ENCODE data around the gene RNF166.

Gene RNF166

GRCh38 chr16:88725609-88726407 lies 19.6 kb upstream of the RNF166 start:
- in situ Hi-C loops (cut with HindIII; ENCODE audit: low sequenced_read_pairs), result no loop called here

GRCh38 chr16:88724855-88725555 lies 18.8 kb upstream of the RNF166 start:
- in situ Hi-C loops (cut with HindIII; ENCODE audit: low sequenced_read_pairs), result no loop called here

- in situ Hi-C loops (cut with HindIII; ENCODE audit: low sequenced_read_pairs), result no loop called here
Observed at GRCh38 chr16:88723911-88724310, 17.7 kb upstream of the RNF166 start.

- in situ Hi-C loops (cut with HindIII; ENCODE audit: low sequenced_read_pairs), result no loop called here
Observed at GRCh38 chr16:88723507-88723887, 17.3 kb upstream of the RNF166 start.

- in situ Hi-C loops (cut with HindIII; ENCODE audit: low sequenced_read_pairs), result no loop called here
Observed at GRCh38 chr16:88722784-88723506, 16.7 kb upstream of the RNF166 start.

- in situ Hi-C loops (cut with HindIII; ENCODE audit: low sequenced_read_pairs), result no loop called here
Observed at GRCh38 chr16:88721815-88722755, 15.9 kb upstream of the RNF166 start.

GRCh38 chr16:88721236-88721635 lies 15.0 kb upstream of the RNF166 start:
- in situ Hi-C loops (cut with HindIII; ENCODE audit: low sequenced_read_pairs), result no loop called here

GRCh38 chr16:88720396-88720970 lies 14.3 kb upstream of the RNF166 start:
- in situ Hi-C loops (cut with HindIII; ENCODE audit: low sequenced_read_pairs), result no loop called here

GRCh38 chr16:88719933-88720296 lies 13.7 kb upstream of the RNF166 start:
- in situ Hi-C loops (cut with HindIII; ENCODE audit: low sequenced_read_pairs), result no loop called here

GRCh38 chr16:88719267-88719932 lies 13.2 kb upstream of the RNF166 start:
- in situ Hi-C loops (cut with HindIII; ENCODE audit: low sequenced_read_pairs), result no loop called here

GRCh38 chr16:88718178-88718577 lies 12.0 kb upstream of the RNF166 start:
- in situ Hi-C loops (cut with HindIII; ENCODE audit: low sequenced_read_pairs), result no loop called here

GRCh38 chr16:88716601-88717001 lies 10.4 kb upstream of the RNF166 start:
- in situ Hi-C loops (cut with HindIII; ENCODE audit: low sequenced_read_pairs), result no loop called here

- in situ Hi-C loops (cut with HindIII; ENCODE audit: low sequenced_read_pairs), result no loop called here
Observed at GRCh38 chr16:88716201-88716600, 10.0 kb upstream of the RNF166 start.

- in situ Hi-C loops (cut with HindIII; ENCODE audit: low sequenced_read_pairs), result no loop called here
Observed at GRCh38 chr16:88715312-88716190, 9.3 kb upstream of the RNF166 start.

GRCh38 chr16:88714420-88715302 lies 8.5 kb upstream of the RNF166 start:
- in situ Hi-C loops (cut with HindIII; ENCODE audit: low sequenced_read_pairs), result no loop called here

GRCh38 chr16:88713568-88714419 lies 7.6 kb upstream of the RNF166 start:
- in situ Hi-C loops (cut with HindIII; ENCODE audit: low sequenced_read_pairs), result no loop called here

GRCh38 chr16:88713054-88713453 lies 6.8 kb upstream of the RNF166 start:
- in situ Hi-C loops (cut with HindIII; ENCODE audit: low sequenced_read_pairs), result no loop called here
